GM18519 (cell line): Measurements from ENCODE around the gene ARF5.

Source experiments
- ATAC-seq: cut with Tn5 transposase; IDR thresholded peaks from one replicate; pipeline ENCODE4 v1.9.1; 2021; ENCODE audit warnings: mild to moderate bottlenecking, moderate library complexity; ENCODE audit not compliant: unreplicated experiment, low FRiP score

ARF5 gene

GRCh38 chr7:127632276-127632910, 44.2 kb downstream of the ARF5 start:
- no peak for ATAC-seq

- no peak for ATAC-seq
Measured at GRCh38 chr7:127635659-127636285, 47.6 kb downstream of the ARF5 start.

GRCh38 chr7:127638197-127638596, 50.0 kb downstream of the ARF5 start:
- no peak for ATAC-seq
